ENCODE results near the gene OCEL1. TPM values are rescaled to one million over a fixed set of nuclear protein-coding genes. Genes with fewer than 3 reads are reported as not detected.

The OCEL1 gene
- total and polyA plus RNA-seq, 2 of the 13 experiments (the other 11 are each of a cell fraction or from before 2014, with no cell fraction given): 10.6 to 17.2 TPM

GRCh38 chr19:17243830-17244617, 18.0 kb downstream of the OCEL1 start (continued):
- TF ChIP-seq ZNF337 (CRISPR knock-in tag; IDR thresholded peaks at IDR 0.05; ENCODE audit: borderline replicate concordance, low read depth): 0 out of 2 replicates have a peak, but pooled peaks have one; percentile 41
- peak; percentile 97 for TF ChIP-seq RARA (CRISPR knock-in tag; IDR thresholded peaks at IDR 0.05)
- TF ChIP-seq SNAPC2 (CRISPR knock-in tag; IDR thresholded peaks at IDR 0.05): no peak
- TF ChIP-seq ZBTB10 (CRISPR knock-in tag; IDR thresholded peaks at IDR 0.05; ENCODE audit: borderline replicate concordance): peak; percentile 79; the same call in 1 of the 2 replicates
- TF ChIP-seq CEBPZ (IDR thresholded peaks at IDR 0.05; ENCODE audit: low read length): no peak
- no peak for TF ChIP-seq ZMAT3 (CRISPR knock-in tag; conservative IDR thresholded peaks at IDR 0.05)
- no peak for TF ChIP-seq PAF1 (CRISPR knock-in tag; IDR thresholded peaks at IDR 0.05)
- no peak for TF ChIP-seq U2AF2 (IDR thresholded peaks at IDR 0.05; ENCODE audit: low read depth, low read length)
- peak; percentile 30; the same call in 1 of the 2 replicates for TF ChIP-seq ZNF598 (CRISPR knock-in tag; IDR thresholded peaks at IDR 0.05; ENCODE audit: borderline replicate concordance)
- TF ChIP-seq SKI (IDR thresholded peaks at IDR 0.05; ENCODE audit: partially characterized antibody): peak; percentile 98
- TF ChIP-seq, protein P1, sequence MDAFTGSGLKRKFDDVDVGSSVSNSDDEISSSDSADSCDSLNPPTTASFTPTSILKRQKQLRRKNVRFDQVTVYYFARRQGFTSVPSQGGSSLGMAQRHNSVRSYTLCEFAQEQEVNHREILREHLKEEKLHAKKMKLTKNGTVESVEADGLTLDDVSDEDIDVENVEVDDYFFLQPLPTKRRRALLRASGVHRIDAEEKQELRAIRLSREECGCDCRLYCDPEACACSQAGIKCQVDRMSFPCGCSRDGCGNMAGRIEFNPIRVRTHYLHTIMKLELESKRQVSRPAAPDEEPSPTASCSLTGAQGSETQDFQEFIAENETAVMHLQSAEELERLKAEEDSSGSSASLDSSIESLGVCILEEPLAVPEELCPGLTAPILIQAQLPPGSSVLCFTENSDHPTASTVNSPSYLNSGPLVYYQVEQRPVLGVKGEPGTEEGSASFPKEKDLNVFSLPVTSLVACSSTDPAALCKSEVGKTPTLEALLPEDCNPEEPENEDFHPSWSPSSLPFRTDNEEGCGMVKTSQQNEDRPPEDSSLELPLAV (CRISPR knock-in tag; conservative IDR thresholded peaks at IDR 0.05; ENCODE audit: low read depth): no peak
- no peak; the same call in 1 of the 2 replicates for TF ChIP-seq ZNF343 (CRISPR knock-in tag; IDR thresholded peaks at IDR 0.05)
- peak; percentile 71; the same call in 1 of the 2 replicates for TF ChIP-seq TAF1 (CRISPR knock-in tag; IDR thresholded peaks at IDR 0.05)
- TF ChIP-seq, protein P2, sequence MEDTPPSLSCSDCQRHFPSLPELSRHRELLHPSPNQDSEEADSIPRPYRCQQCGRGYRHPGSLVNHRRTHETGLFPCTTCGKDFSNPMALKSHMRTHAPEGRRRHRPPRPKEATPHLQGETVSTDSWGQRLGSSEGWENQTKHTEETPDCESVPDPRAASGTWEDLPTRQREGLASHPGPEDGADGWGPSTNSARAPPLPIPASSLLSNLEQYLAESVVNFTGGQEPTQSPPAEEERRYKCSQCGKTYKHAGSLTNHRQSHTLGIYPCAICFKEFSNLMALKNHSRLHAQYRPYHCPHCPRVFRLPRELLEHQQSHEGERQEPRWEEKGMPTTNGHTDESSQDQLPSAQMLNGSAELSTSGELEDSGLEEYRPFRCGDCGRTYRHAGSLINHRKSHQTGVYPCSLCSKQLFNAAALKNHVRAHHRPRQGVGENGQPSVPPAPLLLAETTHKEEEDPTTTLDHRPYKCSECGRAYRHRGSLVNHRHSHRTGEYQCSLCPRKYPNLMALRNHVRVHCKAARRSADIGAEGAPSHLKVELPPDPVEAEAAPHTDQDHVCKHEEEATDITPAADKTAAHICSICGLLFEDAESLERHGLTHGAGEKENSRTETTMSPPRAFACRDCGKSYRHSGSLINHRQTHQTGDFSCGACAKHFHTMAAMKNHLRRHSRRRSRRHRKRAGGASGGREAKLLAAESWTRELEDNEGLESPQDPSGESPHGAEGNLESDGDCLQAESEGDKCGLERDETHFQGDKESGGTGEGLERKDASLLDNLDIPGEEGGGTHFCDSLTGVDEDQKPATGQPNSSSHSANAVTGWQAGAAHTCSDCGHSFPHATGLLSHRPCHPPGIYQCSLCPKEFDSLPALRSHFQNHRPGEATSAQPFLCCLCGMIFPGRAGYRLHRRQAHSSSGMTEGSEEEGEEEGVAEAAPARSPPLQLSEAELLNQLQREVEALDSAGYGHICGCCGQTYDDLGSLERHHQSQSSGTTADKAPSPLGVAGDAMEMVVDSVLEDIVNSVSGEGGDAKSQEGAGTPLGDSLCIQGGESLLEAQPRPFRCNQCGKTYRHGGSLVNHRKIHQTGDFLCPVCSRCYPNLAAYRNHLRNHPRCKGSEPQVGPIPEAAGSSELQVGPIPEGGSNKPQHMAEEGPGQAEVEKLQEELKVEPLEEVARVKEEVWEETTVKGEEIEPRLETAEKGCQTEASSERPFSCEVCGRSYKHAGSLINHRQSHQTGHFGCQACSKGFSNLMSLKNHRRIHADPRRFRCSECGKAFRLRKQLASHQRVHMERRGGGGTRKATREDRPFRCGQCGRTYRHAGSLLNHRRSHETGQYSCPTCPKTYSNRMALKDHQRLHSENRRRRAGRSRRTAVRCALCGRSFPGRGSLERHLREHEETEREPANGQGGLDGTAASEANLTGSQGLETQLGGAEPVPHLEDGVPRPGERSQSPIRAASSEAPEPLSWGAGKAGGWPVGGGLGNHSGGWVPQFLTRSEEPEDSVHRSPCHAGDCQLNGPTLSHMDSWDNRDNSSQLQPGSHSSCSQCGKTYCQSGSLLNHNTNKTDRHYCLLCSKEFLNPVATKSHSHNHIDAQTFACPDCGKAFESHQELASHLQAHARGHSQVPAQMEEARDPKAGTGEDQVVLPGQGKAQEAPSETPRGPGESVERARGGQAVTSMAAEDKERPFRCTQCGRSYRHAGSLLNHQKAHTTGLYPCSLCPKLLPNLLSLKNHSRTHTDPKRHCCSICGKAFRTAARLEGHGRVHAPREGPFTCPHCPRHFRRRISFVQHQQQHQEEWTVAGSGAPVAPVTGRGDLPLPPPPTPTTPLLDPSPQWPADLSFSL (CRISPR knock-in tag; IDR thresholded peaks at IDR 0.05): no peak

Measured in HepG2 (cell line).